ENCODE measurements around the gene SLIT3. TPM values are rescaled to one million over a fixed set of nuclear protein-coding genes. Genes with fewer than 3 reads are reported as not detected.

SLIT3 gene
- total RNA-seq, 2 experiments from 2014 or later, result 5.4 to 7.3 TPM

DNA sequence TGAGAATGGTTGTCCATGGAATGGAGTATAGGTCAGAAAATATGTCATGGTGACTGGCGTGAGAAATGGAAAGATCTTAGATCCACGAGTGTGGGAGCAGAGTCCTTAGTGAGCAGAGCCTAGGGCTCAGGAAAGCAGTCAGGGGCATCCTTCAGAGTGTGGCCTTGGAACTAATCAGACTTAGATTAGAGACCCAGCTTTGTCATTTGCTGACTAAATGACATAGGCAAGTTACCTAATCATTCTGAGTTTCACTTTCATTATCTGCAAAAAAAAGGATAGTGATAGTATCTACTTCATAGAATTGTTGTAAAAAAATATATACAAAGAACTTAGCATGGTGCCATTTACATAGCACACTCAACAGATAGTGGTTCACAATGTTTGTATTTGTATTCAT lies 24.3 kb upstream of the SLIT3 start:
- peaks cover 3% of the 10 kb centered on the region for H3K4me1 Mint-ChIP-seq
- H3K27me3 Mint-ChIP-seq, result peaks cover 10% of the 10 kb centered on the region
- H3K4me3 Mint-ChIP-seq, result no peak overlapping the region
- intact Hi-C loops (cut with DNase I, micrococcal nuclease), result no loop called here
- DNase-seq, result no peak
- POLR2A ChIA-PET, result no interaction called here
- H3K36me3 Mint-ChIP-seq (ENCODE audit: low read depth), result no peaks in the 10 kb centered on the region
- no peak for ATAC-seq
- H3K27ac Mint-ChIP-seq, result no peak overlapping the region
- CTCF ChIA-PET, result no interaction called here
- H3K9me3 Mint-ChIP-seq (ENCODE audit: low read depth), result no peaks in the 10 kb centered on the region

DNA sequence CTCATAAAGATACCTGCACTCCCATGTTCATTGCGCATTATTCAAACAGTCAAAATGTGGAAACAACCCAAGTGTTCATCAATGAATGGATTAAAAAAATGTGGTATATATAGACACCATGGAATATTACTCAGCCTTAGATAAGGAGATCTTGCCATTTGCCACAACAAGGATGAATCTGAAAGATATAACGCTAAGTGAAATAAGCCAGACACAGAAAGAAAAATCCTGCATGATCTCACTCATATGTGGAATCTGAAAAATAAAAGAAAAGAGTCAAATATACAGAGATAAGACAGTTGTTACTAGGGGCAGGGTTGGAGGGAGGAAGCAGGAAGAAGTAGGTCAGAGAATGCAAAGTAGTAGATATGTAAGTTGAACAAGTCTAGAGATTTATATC lies 17.6 kb upstream of the SLIT3 start:
- H3K4me1 Mint-ChIP-seq, result no peaks in the 10 kb centered on the region
- no peak overlapping the region for H3K4me3 Mint-ChIP-seq
- H3K27me3 Mint-ChIP-seq, result peaks cover 14% of the 10 kb centered on the region
- CTCF ChIA-PET, result interaction anchor here (2.1 kb wide), 1 partner anchor 16 kb away, joined by 8 read pairs; no protein-coding TSS in a partner anchor
- POLR2A ChIA-PET, result no interaction called here
- ATAC-seq (no peak), DNase-seq (no peak)
- H3K27ac Mint-ChIP-seq, result no peak overlapping the region
- H3K9me3 Mint-ChIP-seq (ENCODE audit: low read depth), result no peaks in the 10 kb centered on the region
- intact Hi-C loops (cut with DNase I, micrococcal nuclease), result no loop called here
- H3K36me3 Mint-ChIP-seq (ENCODE audit: low read depth), result no peaks in the 10 kb centered on the region

DNA sequence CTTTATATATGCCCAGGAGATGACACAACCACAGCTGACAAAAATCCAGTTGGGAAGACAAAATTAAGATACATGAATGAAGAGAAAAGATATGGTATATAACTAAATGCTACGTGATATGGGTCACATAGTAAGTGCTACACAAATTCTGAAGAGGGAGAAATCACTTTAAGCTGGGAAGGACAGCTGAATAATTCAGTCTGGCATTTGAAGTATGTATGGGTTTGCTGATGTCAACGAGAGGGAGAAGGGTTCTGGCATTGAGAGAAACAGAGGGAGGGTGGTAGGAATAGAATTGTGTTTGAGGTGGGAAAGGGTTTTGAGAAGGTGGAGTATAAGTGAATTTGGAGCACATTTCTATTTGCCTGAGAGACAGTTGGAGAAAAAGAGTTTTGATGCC lies 6.7 kb upstream of the SLIT3 start:
- DNase-seq (no peak), ATAC-seq (no peak)
- intact Hi-C loops (cut with DNase I, micrococcal nuclease), result no loop called here
- no peak overlapping the region for H3K27ac Mint-ChIP-seq
- ChIA-PET POLR2A (no interaction called here), CTCF (no interaction called here)
- H3K9me3 Mint-ChIP-seq (ENCODE audit: low read depth), result no peaks in the 10 kb centered on the region
- H3K4me3 Mint-ChIP-seq, result no peak overlapping the region
- no peaks in the 10 kb centered on the region for H3K4me1 Mint-ChIP-seq
- H3K27me3 Mint-ChIP-seq, result peaks cover 31% of the 10 kb centered on the region
- no peaks in the 10 kb centered on the region for H3K36me3 Mint-ChIP-seq (ENCODE audit: low read depth)

DNA sequence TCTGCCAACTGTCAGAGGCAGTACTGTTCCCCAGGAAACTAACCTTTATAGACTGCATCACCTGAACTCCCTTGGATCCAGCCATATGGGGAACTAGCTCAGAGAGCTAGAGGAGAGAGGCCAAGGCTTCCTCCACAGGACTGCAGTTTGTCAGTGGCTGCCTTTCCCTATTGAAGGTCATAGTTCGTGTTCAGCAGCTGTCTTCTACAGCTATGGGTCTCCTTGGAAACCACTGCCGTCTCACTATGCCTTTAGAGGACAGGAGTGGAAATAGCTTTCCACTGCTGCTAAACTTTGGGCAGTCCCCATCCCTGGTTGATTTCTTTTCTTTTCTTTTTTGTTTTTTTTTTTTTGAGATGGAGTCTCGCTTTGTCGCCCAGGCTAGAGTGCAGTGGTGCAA lies 4.4 kb upstream of the SLIT3 start:
- H3K4me3 Mint-ChIP-seq, result no peak overlapping the region
- DNase-seq, result no peak
- peaks cover 36% of the 10 kb centered on the region for H3K27me3 Mint-ChIP-seq
- H3K36me3 Mint-ChIP-seq (ENCODE audit: low read depth), result no peaks in the 10 kb centered on the region
- CTCF ChIA-PET, result interaction anchor here (0.6 kb wide), 1 partner anchor 622 kb away, joined by 3 read pairs; no protein-coding TSS in a partner anchor
- POLR2A ChIA-PET, result no interaction called here
- ATAC-seq, result no peak
- H3K4me1 Mint-ChIP-seq, result peaks cover 13% of the 10 kb centered on the region
- H3K9me3 Mint-ChIP-seq (ENCODE audit: low read depth), result no peaks in the 10 kb centered on the region
- H3K27ac Mint-ChIP-seq, result no peak overlapping the region
- intact Hi-C loops (cut with DNase I, micrococcal nuclease), result no loop called here

DNA sequence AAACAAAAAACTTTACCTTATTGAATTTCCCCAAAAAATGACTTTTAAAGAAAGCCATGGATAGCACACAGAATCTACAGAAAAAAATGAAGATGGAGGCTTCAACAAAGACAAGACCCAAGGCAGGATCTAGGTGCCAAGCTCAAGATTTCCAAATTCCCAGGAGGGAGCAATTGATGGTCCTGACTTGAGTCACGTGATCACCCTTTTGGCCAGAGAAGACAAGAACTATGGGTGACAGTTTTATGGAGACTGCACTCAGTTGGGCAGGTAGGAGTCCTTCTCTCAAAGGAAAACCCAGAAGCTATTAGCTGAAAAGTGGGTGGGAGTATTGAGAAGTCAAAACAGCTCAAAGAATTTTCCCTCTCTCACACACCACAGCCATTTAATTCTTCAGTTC lies 3.2 kb upstream of the SLIT3 start:
- DNase-seq, result no peak
- POLR2A ChIA-PET, result no interaction called here
- intact Hi-C loops (cut with DNase I, micrococcal nuclease), result loop anchor here in 1 of 2 experiments (5.0 kb wide), 1 partner anchor 317 kb away; no protein-coding TSS in a partner anchor
- ATAC-seq, result no peak
- Mint-ChIP-seq H3K36me3 (ENCODE audit: low read depth) (no peaks in the 10 kb centered on the region), H3K9me3 (ENCODE audit: low read depth) (no peaks in the 10 kb centered on the region), H3K4me3 (no peak overlapping the region), H3K4me1 (peaks cover 13% of the 10 kb centered on the region), H3K27me3 (peaks cover 47% of the 10 kb centered on the region), H3K27ac (no peak overlapping the region)
- CTCF ChIA-PET, result interaction anchor here (0.6 to 1.7 kb wide), 3 partner anchors 87 to 316 kb away, joined by 3 to 5 read pairs (median 3); no protein-coding TSS in a partner anchor

DNA sequence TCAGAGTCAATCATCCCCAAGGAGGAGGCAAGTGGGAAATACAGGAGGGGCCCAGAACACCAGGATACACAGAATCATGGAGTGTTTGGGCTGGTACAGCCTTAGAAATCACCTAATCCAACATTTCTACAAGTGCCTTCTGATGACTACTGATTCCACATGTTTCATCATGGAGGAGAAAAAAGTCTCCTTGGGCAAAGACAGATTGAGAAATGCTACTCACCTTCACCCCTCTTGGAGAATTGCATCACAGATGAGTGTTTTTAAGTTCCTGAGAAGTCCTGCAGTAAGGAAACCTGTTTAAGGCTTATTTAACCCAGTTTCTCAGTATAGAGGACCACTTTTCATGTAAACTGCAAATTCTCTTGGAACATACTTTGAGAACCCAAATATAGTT lies 2.2 kb upstream of the SLIT3 start:
- ATAC-seq (no peak), DNase-seq (no peak)
- no peaks in the 10 kb centered on the region for H3K36me3 Mint-ChIP-seq (ENCODE audit: low read depth)
- H3K9me3 Mint-ChIP-seq (ENCODE audit: low read depth), result no peaks in the 10 kb centered on the region
- H3K27ac Mint-ChIP-seq, result no peak overlapping the region
- POLR2A ChIA-PET, result no interaction called here
- H3K4me3 Mint-ChIP-seq, result no peak overlapping the region
- H3K27me3 Mint-ChIP-seq, result peaks cover 55% of the 10 kb centered on the region
- CTCF ChIA-PET, result interaction anchor here (1.1 to 2.1 kb wide), 5 partner anchors 9 to 315 kb away, joined by 3 to 8 read pairs (median 4); no protein-coding TSS in a partner anchor
- H3K4me1 Mint-ChIP-seq, result peaks cover 13% of the 10 kb centered on the region
- intact Hi-C loops (cut with DNase I, micrococcal nuclease), result loop anchor here in 1 of 2 experiments (2.0 to 5.0 kb wide), 2 partner anchors 316 to 624 kb away; no protein-coding TSS in a partner anchor

DNA sequence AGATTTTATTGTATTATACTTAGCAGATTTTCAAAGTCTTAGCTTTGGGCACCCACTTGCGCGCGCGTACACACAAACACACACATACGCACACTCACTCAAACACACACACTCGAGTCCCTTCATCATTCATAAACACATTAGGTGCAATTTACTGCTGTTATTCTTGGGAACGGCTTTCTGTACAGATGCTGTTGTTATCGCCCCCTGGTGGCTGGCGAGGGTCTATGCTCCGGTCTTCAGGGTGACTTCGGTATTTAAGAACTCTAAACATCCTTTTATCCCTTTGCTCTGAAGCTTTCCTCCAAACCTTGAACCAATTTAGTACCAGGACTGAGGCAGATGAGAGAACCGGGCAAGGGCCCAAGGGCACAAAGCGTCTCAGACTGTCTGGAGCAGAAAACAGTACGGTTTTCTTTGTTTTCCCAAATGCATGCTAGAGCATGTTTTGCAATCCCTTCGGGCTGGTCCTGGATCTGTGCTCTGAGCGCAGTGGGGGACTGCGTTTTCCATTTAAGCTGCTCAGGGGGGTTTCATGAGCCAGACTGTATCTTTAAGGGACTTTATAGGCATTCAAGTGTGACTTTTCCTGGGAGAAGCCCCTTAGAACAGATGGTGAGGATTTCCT lies 1.7 kb upstream of the SLIT3 start:
- ChIA-PET POLR2A (no interaction called here), CTCF (interaction anchor here (1.1 to 2.1 kb wide), 3 partner anchors 9 to 17 kb away, joined by 3 to 8 read pairs (median 4); no protein-coding TSS in a partner anchor)
- intact Hi-C loops (cut with DNase I, micrococcal nuclease), result loop anchor here (1.0 to 5.0 kb wide), 7 partner anchors 279 to 1033 kb away; no protein-coding TSS in a partner anchor
- Mint-ChIP-seq H3K27me3 (peaks cover 56% of the 10 kb centered on the region), H3K9me3 (ENCODE audit: low read depth) (no peaks in the 10 kb centered on the region), H3K4me3 (no peak overlapping the region), H3K27ac (no peak overlapping the region), H3K4me1 (peaks cover 13% of the 10 kb centered on the region), H3K36me3 (ENCODE audit: low read depth) (no peaks in the 10 kb centered on the region)
- ATAC-seq, result peak; percentile 78
- DNase-seq, result peak; percentile 83

DNA sequence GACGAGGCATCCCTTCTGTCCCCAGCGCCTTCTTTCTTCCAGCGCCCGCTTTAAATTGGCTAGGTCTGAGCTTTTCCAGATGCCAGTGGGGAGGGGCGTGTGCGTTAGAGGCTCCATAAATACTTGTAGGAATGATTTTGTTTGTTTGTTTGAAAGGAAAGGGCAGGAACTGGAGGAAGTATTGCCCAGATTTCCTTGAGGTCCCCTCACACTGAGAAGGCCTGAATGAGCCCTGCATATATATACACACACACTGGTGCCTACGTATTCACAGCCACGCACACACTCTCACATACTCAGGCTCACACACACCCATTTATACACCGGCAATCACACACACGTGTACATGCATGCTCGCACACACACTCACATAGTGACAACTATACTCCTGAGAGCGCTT lies 1.0 kb upstream of the SLIT3 start:
- ChIA-PET POLR2A (no interaction called here), CTCF (interaction anchor here (1.4 to 2.1 kb wide), 2 partner anchors 8 to 15 kb away, joined by 3 to 8 read pairs; no protein-coding TSS in a partner anchor)
- H3K27me3 Mint-ChIP-seq, result peaks cover 56% of the 10 kb centered on the region

DNA sequence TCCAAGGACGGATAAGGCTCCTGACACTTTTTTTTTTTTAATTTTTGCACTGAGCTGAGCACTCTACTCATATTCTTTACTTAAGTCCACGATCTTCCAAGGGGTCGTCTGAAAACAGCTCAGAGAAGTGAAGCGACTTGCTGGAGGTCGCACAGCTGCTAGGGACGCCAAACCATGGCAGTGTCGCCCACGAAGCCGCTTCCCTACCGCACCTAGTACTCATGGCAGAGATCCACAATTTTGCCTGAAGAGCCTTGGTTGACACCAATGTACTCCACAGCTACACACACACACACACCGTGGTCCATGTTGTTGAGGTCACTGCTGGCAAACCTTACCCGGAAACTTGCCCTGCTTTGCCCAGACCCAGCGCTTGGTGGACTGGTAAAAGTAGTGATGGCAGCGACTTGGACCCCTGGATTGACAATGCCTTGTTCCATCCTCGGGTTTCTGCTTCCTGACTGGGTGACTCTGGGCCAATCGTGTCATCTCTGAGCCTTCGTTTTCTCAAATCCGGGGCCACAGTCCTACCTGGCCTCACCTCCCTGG lies 521 bp upstream of the SLIT3 start:
- Mint-ChIP-seq H3K27ac (no peak overlapping the region), H3K4me3 (no peak overlapping the region), H3K4me1 (peaks cover 13% of the 10 kb centered on the region), H3K36me3 (ENCODE audit: low read depth) (no peaks in the 10 kb centered on the region), H3K9me3 (ENCODE audit: low read depth) (no peaks in the 10 kb centered on the region), H3K27me3 (peaks cover 56% of the 10 kb centered on the region)
- ChIA-PET CTCF (interaction anchor here (2.1 kb wide), 1 partner anchor 16 kb away, joined by 8 read pairs; no protein-coding TSS in a partner anchor), POLR2A (no interaction called here)
- ATAC-seq (no peak), DNase-seq (no peak)
- intact Hi-C loops (cut with DNase I, micrococcal nuclease), result loop anchor here in 1 of 2 experiments (5.0 kb wide), 1 partner anchor 314 kb away; no protein-coding TSS in a partner anchor

More for the DNA sequence above, 1.0 kb upstream of the SLIT3 start:
- H3K36me3 Mint-ChIP-seq (ENCODE audit: low read depth), result no peaks in the 10 kb centered on the region
- ATAC-seq, result peak; percentile 58
- intact Hi-C loops (cut with DNase I, micrococcal nuclease), result loop anchor here (1.0 to 5.0 kb wide), 7 partner anchors 279 to 1033 kb away; no protein-coding TSS in a partner anchor
- no peak overlapping the region for H3K27ac Mint-ChIP-seq
- H3K4me1 Mint-ChIP-seq, result peaks cover 13% of the 10 kb centered on the region
- H3K9me3 Mint-ChIP-seq (ENCODE audit: low read depth), result no peaks in the 10 kb centered on the region
- H3K4me3 Mint-ChIP-seq, result no peak overlapping the region
- no peak for DNase-seq

DNA sequence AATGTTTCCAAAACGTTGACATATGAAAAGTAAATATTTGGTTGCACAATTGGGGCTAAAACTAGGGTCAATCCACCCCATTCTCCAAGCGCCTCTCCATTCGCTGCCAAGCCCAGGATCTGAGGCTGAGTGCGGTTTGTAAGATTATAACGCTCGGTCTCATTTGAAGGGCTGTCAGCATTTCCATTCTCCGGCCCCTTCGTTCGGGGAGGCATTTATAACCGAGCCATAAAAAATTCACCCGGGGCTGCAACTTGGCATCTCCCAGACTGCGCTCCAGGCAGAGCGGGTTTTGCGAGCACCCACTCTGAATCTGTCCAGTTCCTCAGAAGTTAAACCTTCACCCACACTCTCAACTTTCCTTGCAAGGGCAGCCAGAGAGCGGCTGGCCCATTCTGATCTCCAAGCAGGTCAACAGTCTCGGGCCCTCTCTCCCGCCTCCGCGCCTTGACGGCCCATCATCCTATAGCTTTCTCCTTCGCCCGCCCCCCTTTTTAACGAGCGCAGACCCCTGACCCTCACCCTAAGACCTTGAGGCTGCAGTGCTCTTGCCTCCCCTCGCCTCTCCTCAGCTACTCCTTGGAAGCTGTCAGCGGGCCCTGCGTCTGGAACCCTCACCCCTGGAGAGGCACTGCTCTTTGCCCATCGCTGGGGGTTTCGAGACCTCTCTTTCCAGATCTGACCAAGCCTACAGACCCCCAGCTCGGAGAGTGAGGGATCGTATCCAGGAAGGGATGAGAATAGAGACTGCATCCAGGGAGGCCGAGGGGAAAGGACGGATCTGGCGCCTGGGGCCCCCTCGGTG lies 1.1 kb downstream of the SLIT3 start:
- Mint-ChIP-seq H3K27me3 (peaks cover 57% of the 10 kb centered on the region), H3K36me3 (ENCODE audit: low read depth) (no peaks in the 10 kb centered on the region), H3K9me3 (ENCODE audit: low read depth) (no peaks in the 10 kb centered on the region), H3K4me1 (peaks cover 13% of the 10 kb centered on the region), H3K27ac (no peak overlapping the region), H3K4me3 (no peak overlapping the region)
- intact Hi-C loops (cut with DNase I, micrococcal nuclease), result loop anchor here in 1 of 2 experiments (5.0 kb wide), 1 partner anchor 313 kb away; no protein-coding TSS in a partner anchor
- ChIA-PET POLR2A (no interaction called here), CTCF (no interaction called here)
- DNase-seq, result no peak
- ATAC-seq, result no peak

DNA sequence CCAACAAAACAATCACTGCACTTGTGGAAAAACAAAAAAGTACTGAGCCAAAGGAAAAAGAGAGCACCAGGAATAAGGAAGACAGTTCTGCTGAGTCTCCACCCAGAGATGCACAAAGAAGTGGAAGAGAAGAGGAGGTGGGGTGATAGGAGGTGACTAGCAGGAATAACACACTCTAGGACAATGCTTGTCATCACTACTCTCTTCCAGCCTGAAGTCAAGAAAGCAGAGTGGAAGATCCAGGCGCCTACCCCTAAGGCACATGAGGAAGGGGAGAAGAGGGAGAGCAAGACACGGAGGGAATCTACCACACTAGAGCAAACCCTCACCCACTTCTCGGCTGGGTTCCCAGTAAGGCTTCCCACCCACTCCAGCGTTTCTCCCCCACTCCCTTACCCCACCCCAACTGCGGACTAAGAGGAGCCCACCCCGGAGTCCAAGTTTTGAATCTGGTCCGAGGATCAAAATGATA lies 1.7 kb downstream of the SLIT3 start:
- ChIA-PET CTCF (no interaction called here), POLR2A (no interaction called here)
- Mint-ChIP-seq H3K27me3 (peaks cover 53% of the 10 kb centered on the region), H3K9me3 (ENCODE audit: low read depth) (no peaks in the 10 kb centered on the region), H3K27ac (no peak overlapping the region), H3K4me1 (peaks cover 13% of the 10 kb centered on the region), H3K36me3 (ENCODE audit: low read depth) (no peaks in the 10 kb centered on the region), H3K4me3 (no peak overlapping the region)
- no peak for DNase-seq
- ATAC-seq, result no peak
- intact Hi-C loops (cut with DNase I, micrococcal nuclease), result no loop called here

All from activated CD4-positive, alpha-beta T cell treated with anti-CD3 and anti-CD28 coated beads for 36 hours (primary cell).